KG1 (cell line): Measurements from ENCODE around the gene HECTD2.
"Not testable (repeated sequence)": the region's sequence is repeated elsewhere in the genome, so short reads cannot be mapped to it uniquely, and the experiment has no call there.

Experiments used
- DNase-seq: peaks from one replicate; lab custom pipeline; 2025; lab: John Stamatoyannopoulos, UW

The HECTD2 gene

GRCh38 chr10:91537614-91538383 lies 127.7 kb downstream of the HECTD2 start:
- no peak for DNase-seq

GRCh38 chr10:91539930-91540329 lies 129.8 kb downstream of the HECTD2 start:
- DNase-seq = no peak

GRCh38 chr10:91540733-91541132 lies 130.6 kb downstream of the HECTD2 start:
- no peak for DNase-seq

- DNase-seq = no peak
Observed at GRCh38 chr10:91541481-91541880, 131.3 kb downstream of the HECTD2 start.

- no peak for DNase-seq
Observed at GRCh38 chr10:91545384-91545783, 135.2 kb downstream of the HECTD2 start.

GRCh38 chr10:91545838-91546237 lies 135.7 kb downstream of the HECTD2 start:
- no peak for DNase-seq

GRCh38 chr10:91549262-91549661 lies 139.1 kb downstream of the HECTD2 start:
- DNase-seq = no peak

GRCh38 chr10:91550021-91550420 lies 139.9 kb downstream of the HECTD2 start:
- DNase-seq = no peak

GRCh38 chr10:91551856-91552255 lies 141.7 kb downstream of the HECTD2 start:
- DNase-seq = no peak

- no peak for DNase-seq
Observed at GRCh38 chr10:91552274-91553095, 142.3 kb downstream of the HECTD2 start.

GRCh38 chr10:91555455-91555854 lies 145.3 kb downstream of the HECTD2 start:
- DNase-seq = no peak

- no peak for DNase-seq
Observed at GRCh38 chr10:91556691-91557566, 146.8 kb downstream of the HECTD2 start.

GRCh38 chr10:91557651-91558111 lies 147.5 kb downstream of the HECTD2 start:
- DNase-seq = no peak

GRCh38 chr10:91558473-91558872 lies 148.3 kb downstream of the HECTD2 start:
- no peak for DNase-seq

GRCh38 chr10:91559169-91559568 lies 149.0 kb downstream of the HECTD2 start:
- no peak for DNase-seq

- DNase-seq = no peak
Observed at GRCh38 chr10:91559750-91560149, 149.6 kb downstream of the HECTD2 start.

- DNase-seq = not testable (repeated sequence)
Observed at GRCh38 chr10:91560827-91561226, 150.7 kb downstream of the HECTD2 start.

- no peak for DNase-seq
Observed at GRCh38 chr10:91562839-91563581, 152.9 kb downstream of the HECTD2 start.

- no peak for DNase-seq
Observed at GRCh38 chr10:91564026-91564425, 153.9 kb downstream of the HECTD2 start.
